Activated T-cell treated with anti-CD3 and anti-CD28 coated beads, Interleukin-2, amount 50 U/mL, for 4 hours (primary cell): Measurements from ENCODE around the gene MBNL2. TPM values are rescaled to one million over a fixed set of nuclear protein-coding genes. Genes with fewer than 3 reads are reported as not detected.
A peak's percentile ranks its signal among the peaks of the same experiment; 100 is the strongest.

Experiments
- ATAC-seq, 2 donors: fragments of 200-7000 bp; cut with Tn5 transposase; one replicate each; pipeline ENCODE4 v1.10.0; 2021
- DNase-seq: peaks from one replicate; pipeline ENCODE4 v3.0.0-alpha.2; 2020
- H3K27me3 Mint-ChIP-seq: one replicate; pipeline ENCODE4 v1.8.0; 2021; ENCODE audit warnings: low read depth, mixed read lengths
- H3K36me3 Mint-ChIP-seq: one replicate; pipeline ENCODE4 v1.8.0; 2022; ENCODE audit warnings: mixed read lengths; ENCODE audit not compliant: insufficient read depth
- H3K4me1 Mint-ChIP-seq: one replicate; pipeline ENCODE4 v1.8.0; 2021; ENCODE audit warnings: low read depth, mixed read lengths
- H3K4me3 Mint-ChIP-seq: one replicate; pipeline ENCODE4 v1.8.0; 2021; ENCODE audit warnings: mild to moderate bottlenecking, moderate library complexity, mixed read lengths
- H3K9me3 Mint-ChIP-seq: one replicate; pipeline ENCODE4 v1.8.0; 2021; ENCODE audit warnings: mixed read lengths
- total RNA-seq, 3 donors: library from RNA; stranded (reverse); gene quantifications; one replicate each; pipeline ENCODE4 v1.2.1, GENCODE V29; 2021

The MBNL2 gene
- total RNA-seq, 3 donors from 2014 or later: 10.3 to 11.7 (median 11.4) TPM

DNA sequence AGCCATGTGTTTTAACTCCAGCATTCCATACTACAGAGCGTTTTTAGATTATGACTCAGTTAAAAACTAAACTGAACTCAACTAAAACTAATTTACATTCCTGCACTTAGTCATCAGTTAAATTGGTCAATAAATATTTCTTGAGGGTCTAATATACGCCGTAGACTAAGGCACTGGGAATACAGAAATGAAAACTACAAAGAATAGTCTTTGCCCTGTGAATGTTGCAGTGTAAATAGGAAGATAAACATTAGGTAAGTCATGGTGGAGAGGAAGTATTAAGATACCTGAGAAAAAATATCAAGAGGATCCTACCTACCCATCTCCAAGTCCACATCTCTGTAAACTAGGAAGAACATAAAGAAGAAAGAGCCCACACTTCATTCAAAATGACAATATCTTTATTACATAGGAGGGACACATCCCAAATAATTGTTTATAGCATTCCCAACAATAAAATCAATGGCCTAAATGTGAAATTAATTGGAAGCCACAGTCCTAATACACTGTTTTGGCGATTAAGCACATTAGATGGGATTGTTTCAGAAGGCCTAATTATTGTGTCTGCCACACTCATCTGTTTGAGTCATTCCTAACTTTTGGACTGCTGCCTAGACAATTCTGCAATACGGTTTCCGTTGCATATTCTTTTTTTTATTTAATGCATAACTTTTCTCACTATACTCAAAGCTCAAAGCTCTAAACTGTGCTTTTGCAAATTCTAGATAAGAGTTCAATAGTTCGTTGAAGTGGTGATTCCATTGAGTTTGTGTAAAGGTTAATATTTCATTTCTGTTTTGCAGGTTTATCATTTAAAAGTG is 52.9 kb downstream of the MBNL2 start:
- Mint-ChIP-seq H3K4me3 (no peak overlapping the region), H3K36me3 (peaks cover 25% of the 10 kb centered on the region), H3K9me3 (peaks cover 3% of the 10 kb centered on the region), H3K27me3 (no peaks in the 10 kb centered on the region), H3K4me1 (peaks cover 50% of the 10 kb centered on the region)
- DNase-seq (no peak), ATAC-seq (no peak)

DNA sequence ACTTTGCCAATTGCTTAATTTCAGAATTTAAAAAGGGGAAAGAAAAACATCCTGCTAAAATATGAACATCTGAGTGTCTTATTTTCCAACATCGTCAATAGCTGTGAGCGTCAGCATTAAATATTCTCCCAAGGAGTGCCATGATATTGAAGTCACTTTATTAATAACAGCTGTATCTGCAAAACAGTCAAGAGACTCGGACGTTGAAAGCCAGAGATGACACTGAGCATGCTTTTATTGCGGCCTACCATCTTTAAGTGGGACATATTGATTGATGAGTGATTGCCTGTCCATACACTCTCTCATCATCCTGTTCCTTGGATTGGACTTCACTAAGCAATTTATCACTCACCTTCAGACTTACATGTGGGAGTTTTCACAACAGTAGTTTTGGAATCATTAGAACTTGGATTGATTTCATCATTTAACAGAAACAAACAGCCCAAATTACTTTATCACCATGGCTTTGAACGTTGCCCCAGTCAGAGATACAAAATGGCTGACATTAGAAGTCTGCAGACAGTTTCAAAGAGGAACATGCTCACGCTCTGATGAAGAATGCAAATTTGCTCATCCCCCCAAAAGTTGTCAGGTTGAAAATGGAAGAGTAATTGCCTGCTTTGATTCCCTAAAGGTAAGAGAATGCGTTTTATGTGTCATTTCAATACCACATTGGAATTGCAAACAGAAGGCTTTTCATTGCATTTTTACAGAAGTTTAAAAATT is 53.8 kb downstream of the MBNL2 start:
- H3K4me1 Mint-ChIP-seq: peaks cover 59% of the 10 kb centered on the region
- peaks cover 34% of the 10 kb centered on the region for H3K36me3 Mint-ChIP-seq
- H3K27me3 Mint-ChIP-seq: no peaks in the 10 kb centered on the region
- no peak for DNase-seq
- H3K4me3 Mint-ChIP-seq: no peak overlapping the region
- H3K9me3 Mint-ChIP-seq: peaks cover 3% of the 10 kb centered on the region
- ATAC-seq: no peak

DNA sequence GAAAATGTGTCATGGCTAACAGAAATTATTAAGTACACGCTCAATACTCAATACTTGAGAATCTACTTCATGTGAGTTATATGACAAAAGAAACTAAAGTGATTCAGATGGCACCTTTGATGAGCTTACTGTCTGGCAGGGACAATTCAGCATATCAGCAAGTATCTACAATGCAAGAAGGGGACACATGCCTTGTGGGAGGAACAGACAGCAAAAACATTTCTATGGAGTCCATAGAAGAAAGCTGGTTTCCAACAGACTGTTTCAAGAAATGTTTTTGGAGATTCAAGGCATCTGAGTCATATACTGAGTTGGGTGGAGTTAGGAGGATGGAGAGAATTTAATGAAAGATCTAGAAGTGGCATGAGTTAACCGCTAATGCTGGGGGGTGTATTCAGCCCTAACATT is 54.7 kb downstream of the MBNL2 start:
- peaks cover 3% of the 10 kb centered on the region for H3K9me3 Mint-ChIP-seq
- H3K27me3 Mint-ChIP-seq: no peaks in the 10 kb centered on the region
- DNase-seq (no peak), ATAC-seq (peak; percentile 58 to 72)
- peaks cover 60% of the 10 kb centered on the region for H3K4me1 Mint-ChIP-seq
- no peak overlapping the region for H3K4me3 Mint-ChIP-seq
- H3K36me3 Mint-ChIP-seq: peaks cover 34% of the 10 kb centered on the region

DNA sequence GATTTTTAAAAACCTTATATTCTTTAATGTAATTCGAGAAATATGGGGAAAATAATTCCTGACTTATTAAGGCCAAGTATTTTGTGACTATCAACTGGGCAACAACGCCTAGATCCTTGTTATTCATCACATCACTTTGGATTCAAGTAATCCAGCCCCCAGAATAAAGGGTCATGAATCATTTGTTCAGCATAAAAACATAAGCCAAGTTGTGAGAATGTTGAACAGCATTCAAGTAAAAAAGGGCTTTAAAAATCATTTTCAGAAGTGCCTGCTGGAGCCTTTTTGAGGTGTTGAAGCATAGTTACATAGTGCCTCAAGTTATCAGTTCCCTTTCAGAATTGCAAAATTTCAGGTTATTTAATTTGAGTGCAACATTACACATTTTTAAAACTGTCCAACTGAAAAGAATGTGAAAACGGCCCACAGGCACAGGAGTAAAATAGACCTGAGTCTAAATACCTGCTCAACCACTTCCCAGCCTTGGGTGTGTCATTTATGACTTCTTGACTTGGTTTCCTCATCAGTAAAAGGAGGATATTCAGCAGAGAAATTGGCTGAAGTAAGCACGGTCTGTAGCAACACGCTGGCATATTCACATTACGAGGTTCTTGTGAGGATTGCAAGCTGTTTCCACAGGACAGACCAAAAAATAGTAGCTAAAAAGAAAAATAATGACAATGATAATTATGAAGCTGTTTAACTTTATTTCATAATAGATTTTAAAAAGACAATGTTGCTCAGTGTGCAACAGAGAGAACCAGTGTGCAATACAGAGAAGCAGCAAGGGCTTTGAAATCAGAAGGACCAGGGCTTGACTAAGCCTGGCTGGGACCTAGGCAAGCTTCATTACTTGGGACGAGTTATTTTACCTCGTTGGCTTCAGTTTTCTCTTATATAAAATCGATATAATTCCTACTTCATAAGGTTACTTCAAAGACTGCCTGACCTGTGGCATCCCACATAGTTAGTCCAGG is 56.6 kb downstream of the MBNL2 start:
- Mint-ChIP-seq H3K4me1 (peaks cover 60% of the 10 kb centered on the region), H3K36me3 (peaks cover 40% of the 10 kb centered on the region), H3K4me3 (no peak overlapping the region), H3K27me3 (no peaks in the 10 kb centered on the region), H3K9me3 (peaks cover 3% of the 10 kb centered on the region)
- ATAC-seq (no peak), DNase-seq (no peak)

DNA sequence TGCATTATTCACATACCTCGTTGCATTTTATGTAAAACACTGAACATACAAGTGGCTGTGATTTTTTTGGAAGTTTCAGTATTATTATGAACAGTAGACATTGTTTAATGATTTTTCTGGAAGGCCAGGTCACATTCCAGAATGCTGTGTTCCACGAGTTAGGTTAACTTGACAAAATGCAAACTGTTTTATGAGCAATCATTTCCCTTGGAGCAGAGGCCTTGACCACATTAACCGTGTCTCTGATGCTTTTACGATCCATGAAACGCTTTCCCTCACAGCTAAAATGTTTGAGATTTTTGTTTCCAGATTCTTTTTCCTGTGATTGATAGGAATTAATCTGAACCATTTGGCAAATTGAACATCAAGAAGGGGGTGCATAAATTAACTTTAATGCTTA is 57.8 kb downstream of the MBNL2 start:
- DNase-seq: no peak
- Mint-ChIP-seq H3K9me3 (peaks cover 3% of the 10 kb centered on the region), H3K27me3 (no peaks in the 10 kb centered on the region), H3K4me1 (peaks cover 56% of the 10 kb centered on the region), H3K36me3 (peaks cover 39% of the 10 kb centered on the region), H3K4me3 (no peak overlapping the region)
- ATAC-seq: no peak

DNA sequence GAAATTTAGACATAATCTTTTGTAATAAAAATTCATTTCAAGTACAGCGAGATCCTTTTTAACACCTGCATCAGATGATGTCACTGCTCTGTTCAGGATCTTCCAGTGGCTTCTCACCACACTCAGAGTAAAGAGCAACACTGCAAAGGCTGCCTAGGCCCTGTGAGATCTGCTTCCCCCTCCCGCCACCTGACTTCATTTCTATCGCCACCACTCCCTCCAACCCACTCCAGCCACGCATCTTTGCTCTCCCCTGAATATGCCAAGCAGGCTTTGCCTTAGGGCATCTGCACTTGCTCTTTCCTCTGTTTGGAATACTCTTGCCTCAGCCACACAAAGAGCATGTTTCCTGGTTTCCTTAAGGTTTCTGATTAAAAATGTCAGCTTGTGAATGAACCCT is 58.3 kb downstream of the MBNL2 start:
- DNase-seq (no peak), ATAC-seq (no peak)
- Mint-ChIP-seq H3K36me3 (peaks cover 35% of the 10 kb centered on the region), H3K4me3 (no peak overlapping the region), H3K4me1 (peaks cover 51% of the 10 kb centered on the region), H3K27me3 (no peaks in the 10 kb centered on the region), H3K9me3 (peaks cover 3% of the 10 kb centered on the region)

DNA sequence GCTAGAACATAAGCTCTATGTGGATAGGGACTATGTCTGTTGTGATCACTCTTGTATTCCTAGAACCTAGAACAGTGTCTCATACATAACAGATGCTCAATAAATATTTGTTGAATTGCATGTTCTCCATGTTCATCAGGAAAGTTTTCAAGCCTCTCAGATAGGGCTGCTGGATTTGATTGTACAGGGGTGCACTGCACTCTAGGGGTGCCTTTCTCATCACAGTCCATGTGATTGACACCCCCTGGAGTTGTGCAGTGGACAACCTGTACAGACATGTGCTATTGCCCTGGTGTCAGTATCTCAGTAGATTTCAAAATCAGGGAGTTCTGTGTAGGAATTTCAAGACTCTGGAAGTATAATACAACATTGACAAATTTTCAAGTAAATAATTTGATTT is 58.9 kb downstream of the MBNL2 start:
- ATAC-seq (no peak), DNase-seq (no peak)
- Mint-ChIP-seq H3K4me3 (no peak overlapping the region), H3K27me3 (no peaks in the 10 kb centered on the region), H3K36me3 (peaks cover 34% of the 10 kb centered on the region), H3K4me1 (peaks cover 50% of the 10 kb centered on the region), H3K9me3 (peaks cover 1% of the 10 kb centered on the region)

DNA sequence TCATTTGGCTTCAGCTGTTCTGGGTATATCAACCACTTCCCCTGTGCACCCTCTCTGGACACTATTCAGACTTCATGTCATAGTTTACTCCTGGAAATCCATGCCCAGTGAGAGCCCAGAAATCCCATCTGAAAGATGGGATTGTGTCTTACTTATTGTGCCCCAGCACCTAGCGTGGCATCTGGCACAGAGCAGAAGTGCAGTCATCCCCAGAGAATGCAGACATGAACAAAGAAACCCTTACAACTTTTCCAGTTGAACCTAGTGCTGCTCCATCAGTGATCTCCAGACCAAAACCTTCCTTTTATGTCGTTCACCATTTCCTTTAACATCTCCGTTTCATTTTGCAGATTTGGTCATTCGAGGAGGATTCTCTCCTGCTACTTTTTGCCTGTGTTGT is 60.6 kb downstream of the MBNL2 start:
- no peaks in the 10 kb centered on the region for H3K27me3 Mint-ChIP-seq
- no peak for DNase-seq
- no peak for ATAC-seq
- peaks cover 45% of the 10 kb centered on the region for H3K4me1 Mint-ChIP-seq
- H3K36me3 Mint-ChIP-seq: peaks cover 28% of the 10 kb centered on the region
- H3K9me3 Mint-ChIP-seq: no peaks in the 10 kb centered on the region
- H3K4me3 Mint-ChIP-seq: no peak overlapping the region

DNA sequence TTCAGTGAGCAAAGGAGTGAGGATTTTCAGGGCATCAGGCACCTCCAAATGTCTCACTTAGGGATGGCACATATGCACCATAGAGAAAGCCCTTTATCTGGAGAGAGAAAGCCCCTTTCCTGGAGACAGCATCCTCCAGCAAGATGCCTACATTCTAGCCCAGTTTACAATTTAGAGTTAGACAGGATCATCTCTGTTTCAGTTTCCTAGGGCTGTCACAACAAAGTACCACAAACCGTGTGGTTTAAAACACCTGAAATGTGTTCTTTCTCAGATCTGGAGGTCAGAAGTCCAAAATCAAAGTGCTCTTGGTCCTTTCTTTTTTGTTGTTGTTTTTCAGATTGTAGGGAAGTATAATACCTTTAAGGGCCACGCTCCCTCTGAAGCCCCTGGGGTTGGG is 61.8 kb downstream of the MBNL2 start:
- H3K4me3 Mint-ChIP-seq: no peak overlapping the region
- H3K4me1 Mint-ChIP-seq: peaks cover 44% of the 10 kb centered on the region
- H3K27me3 Mint-ChIP-seq: no peaks in the 10 kb centered on the region
- no peak for DNase-seq
- peaks cover 28% of the 10 kb centered on the region for H3K36me3 Mint-ChIP-seq
- no peak for ATAC-seq
- H3K9me3 Mint-ChIP-seq: no peaks in the 10 kb centered on the region

DNA sequence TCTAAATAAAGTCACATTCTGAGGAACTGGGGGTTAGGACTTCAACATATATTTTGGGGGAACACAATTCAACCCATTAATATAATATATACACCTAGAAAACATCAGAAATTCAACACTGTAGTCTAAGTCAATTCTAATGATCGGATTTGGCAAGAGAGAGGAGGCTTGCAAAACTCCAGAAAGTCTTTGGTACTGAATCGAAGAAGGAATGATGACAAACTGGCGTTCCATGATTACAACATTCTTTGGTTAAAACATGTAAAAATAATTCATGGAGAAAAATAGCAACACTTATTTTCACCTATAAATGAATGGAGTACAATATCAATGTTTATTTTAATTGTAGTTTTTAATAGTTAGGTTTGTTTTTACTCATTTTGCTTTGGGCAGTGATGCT is 62.4 kb downstream of the MBNL2 start:
- no peak for DNase-seq
- Mint-ChIP-seq H3K36me3 (peaks cover 29% of the 10 kb centered on the region), H3K4me1 (peaks cover 40% of the 10 kb centered on the region), H3K4me3 (no peak overlapping the region), H3K9me3 (no peaks in the 10 kb centered on the region), H3K27me3 (no peaks in the 10 kb centered on the region)
- no peak for ATAC-seq

DNA sequence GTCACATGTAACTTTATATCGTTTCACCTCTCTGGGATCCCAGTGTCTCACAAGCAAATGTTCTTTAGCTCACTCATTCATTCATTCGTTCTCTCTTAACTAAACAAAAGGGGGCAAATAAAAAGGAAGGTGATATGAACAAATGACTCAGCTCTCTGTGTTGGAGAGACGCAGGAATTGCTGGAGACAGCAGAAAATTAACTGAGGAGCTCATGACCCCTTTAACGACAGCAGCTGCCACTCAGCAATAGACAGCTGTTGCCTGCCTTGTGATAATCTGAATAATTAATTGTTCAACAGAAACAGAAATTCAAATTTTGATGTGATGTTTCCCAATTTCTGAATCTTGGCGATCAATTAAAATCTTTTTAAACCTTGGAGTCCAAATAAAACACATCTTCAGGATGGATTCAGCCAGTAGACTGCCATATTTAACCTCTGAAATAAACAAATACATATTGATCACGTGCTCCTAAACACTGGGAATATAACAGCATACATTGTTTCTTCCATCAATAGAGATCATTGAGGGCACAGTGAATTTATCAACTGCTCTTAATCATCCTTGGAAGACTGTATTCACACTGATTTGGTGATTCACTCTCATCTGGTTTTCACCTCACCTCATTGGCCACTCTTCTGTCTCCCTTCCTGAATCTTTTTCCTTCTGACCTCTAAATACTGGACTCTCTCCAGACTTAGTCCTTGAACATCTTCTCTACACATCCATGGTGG is 63.3 kb downstream of the MBNL2 start:
- ATAC-seq (no peak), DNase-seq (no peak)
- Mint-ChIP-seq H3K4me1 (peaks cover 38% of the 10 kb centered on the region), H3K36me3 (peaks cover 27% of the 10 kb centered on the region), H3K4me3 (no peak overlapping the region), H3K27me3 (no peaks in the 10 kb centered on the region), H3K9me3 (no peaks in the 10 kb centered on the region)

DNA sequence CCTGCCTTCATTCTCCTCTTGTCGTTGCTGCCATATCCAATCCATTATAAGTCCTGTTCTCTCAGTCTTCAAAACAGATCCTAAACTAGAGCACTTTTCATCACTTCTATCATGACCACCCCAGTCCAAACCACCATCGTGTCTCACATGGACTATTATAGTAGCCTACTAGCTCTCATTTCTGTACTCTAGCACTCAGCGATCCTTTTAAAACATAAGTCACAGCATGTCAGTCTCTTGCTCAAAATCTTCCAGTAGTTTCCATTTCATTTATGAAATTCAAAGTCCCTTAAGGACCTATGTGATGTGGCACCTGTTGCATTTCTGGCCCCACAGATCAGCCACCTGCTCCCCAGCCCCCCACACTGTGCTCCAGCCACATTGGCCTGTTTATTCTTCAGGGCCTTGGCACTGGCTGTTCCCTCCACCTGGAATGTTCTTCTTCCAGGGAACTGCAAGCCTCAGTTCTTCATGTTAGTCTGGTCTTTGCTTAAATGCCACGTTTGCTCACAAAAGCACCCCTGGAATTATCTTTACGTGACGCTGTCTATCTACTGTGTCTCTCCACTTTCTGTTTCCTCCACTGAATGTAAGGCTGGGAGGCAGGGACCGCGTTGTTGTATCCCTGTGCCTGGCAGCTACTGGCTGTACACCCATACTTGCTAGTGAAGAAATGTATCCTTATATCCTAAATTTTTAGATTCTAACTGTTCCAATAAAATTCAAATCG is 64.3 kb downstream of the MBNL2 start:
- Mint-ChIP-seq H3K4me3 (no peak overlapping the region), H3K36me3 (peaks cover 26% of the 10 kb centered on the region), H3K27me3 (no peaks in the 10 kb centered on the region), H3K9me3 (no peaks in the 10 kb centered on the region), H3K4me1 (peaks cover 33% of the 10 kb centered on the region)
- no peak for DNase-seq
- no peak for ATAC-seq

DNA sequence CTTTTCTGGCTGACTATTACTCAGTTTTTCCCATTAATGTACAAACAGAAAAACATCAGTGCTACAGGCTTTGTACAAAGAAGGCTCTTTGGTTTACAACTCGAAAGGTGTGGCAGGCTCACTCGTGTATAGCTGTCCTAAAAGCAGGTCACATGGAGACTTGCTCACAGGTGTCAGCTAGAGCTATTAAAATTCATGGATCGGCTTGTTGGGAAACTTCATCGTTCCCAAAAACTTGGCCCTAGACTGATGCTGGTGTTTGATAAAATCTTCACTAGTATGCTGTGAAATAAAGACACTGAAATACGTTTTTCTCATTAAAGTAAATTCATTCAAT is 64.9 kb downstream of the MBNL2 start:
- no peak for DNase-seq
- Mint-ChIP-seq H3K4me3 (no peak overlapping the region), H3K27me3 (no peaks in the 10 kb centered on the region), H3K9me3 (no peaks in the 10 kb centered on the region), H3K36me3 (peaks cover 26% of the 10 kb centered on the region), H3K4me1 (peaks cover 33% of the 10 kb centered on the region)
- no peak for ATAC-seq
